ENCODE data around the gene CLPSL1. TPM values are rescaled to one million over a fixed set of nuclear protein-coding genes. Genes with fewer than 3 reads are reported as not detected.

Gene CLPSL1
- total RNA-seq, 1 experiment from 2014 or later = not detected

- DNase-seq (ENCODE audit: low read depth, low spot score) = no peak
- in situ Hi-C loops (cut with HindIII; ENCODE audit: low pct_unique_long_range_greater_than_20kb, low sequenced_read_pairs) = no loop called here
These were observed 6.7 kb downstream of the CLPSL1 start for GRCh38 chr6:35787266-35788218.

- no peak for DNase-seq (ENCODE audit: low read depth, low spot score)
- in situ Hi-C loops (cut with HindIII; ENCODE audit: low pct_unique_long_range_greater_than_20kb, low sequenced_read_pairs) = no loop called here
These were observed 7.7 kb downstream of the CLPSL1 start for GRCh38 chr6:35788423-35788982.

- in situ Hi-C loops (cut with HindIII; ENCODE audit: low pct_unique_long_range_greater_than_20kb, low sequenced_read_pairs) = no loop called here
These were observed 9.9 kb downstream of the CLPSL1 start for GRCh38 chr6:35790683-35791082.

GRCh38 chr6:35794536-35795452 is 14.0 kb downstream of the CLPSL1 start:
- in situ Hi-C loops (cut with HindIII; ENCODE audit: low pct_unique_long_range_greater_than_20kb, low sequenced_read_pairs) = no loop called here
- DNase-seq (ENCODE audit: low read depth, low spot score) = no peak

More at GRCh38 chr6:35790683-35791082, 9.9 kb downstream of the CLPSL1 start:
- peak; percentile 60 for DNase-seq (ENCODE audit: low read depth, low spot score)

- in situ Hi-C loops (cut with HindIII; ENCODE audit: low pct_unique_long_range_greater_than_20kb, low sequenced_read_pairs) = no loop called here
- no peak for DNase-seq (ENCODE audit: low read depth, low spot score)
These were observed 14.7 kb downstream of the CLPSL1 start for GRCh38 chr6:35795453-35796071.

- no peak for DNase-seq (ENCODE audit: low read depth, low spot score)
- in situ Hi-C loops (cut with HindIII; ENCODE audit: low pct_unique_long_range_greater_than_20kb, low sequenced_read_pairs) = no loop called here
These were observed 15.4 kb downstream of the CLPSL1 start for GRCh38 chr6:35796236-35796635.

- in situ Hi-C loops (cut with HindIII; ENCODE audit: low pct_unique_long_range_greater_than_20kb, low sequenced_read_pairs) = no loop called here
- no peak for DNase-seq (ENCODE audit: low read depth, low spot score)
These were observed 17.2 kb downstream of the CLPSL1 start for GRCh38 chr6:35797837-35798526.

- no peak for DNase-seq (ENCODE audit: low read depth, low spot score)
- in situ Hi-C loops (cut with HindIII; ENCODE audit: low pct_unique_long_range_greater_than_20kb, low sequenced_read_pairs) = no loop called here
These were observed 17.9 kb downstream of the CLPSL1 start for GRCh38 chr6:35798706-35799105.

GRCh38 chr6:35801148-35801547 is 20.3 kb downstream of the CLPSL1 start:
- no peak for DNase-seq (ENCODE audit: low read depth, low spot score)
- in situ Hi-C loops (cut with HindIII; ENCODE audit: low pct_unique_long_range_greater_than_20kb, low sequenced_read_pairs) = no loop called here

- in situ Hi-C loops (cut with HindIII; ENCODE audit: low pct_unique_long_range_greater_than_20kb, low sequenced_read_pairs) = no loop called here
These were observed 24.3 kb downstream of the CLPSL1 start, which contains the start of gene LHFPL5 for GRCh38 chr6:35804996-35805736. Gene LHFPL5, plus strand, starts transcription at chr6:35805352. Its CDS starts 319 bp downstream, at chr6:35805671.

GRCh38 chr6:35808688-35809087 is 27.9 kb downstream of the CLPSL1 start:
- DNase-seq (ENCODE audit: low read depth, low spot score) = no peak
- in situ Hi-C loops (cut with HindIII; ENCODE audit: low pct_unique_long_range_greater_than_20kb, low sequenced_read_pairs) = no loop called here

More at GRCh38 chr6:35804996-35805736, 24.3 kb downstream of the CLPSL1 start, which contains the start of gene LHFPL5:
- DNase-seq (ENCODE audit: low read depth, low spot score) = peak; percentile 30

- in situ Hi-C loops (cut with HindIII; ENCODE audit: low pct_unique_long_range_greater_than_20kb, low sequenced_read_pairs) = no loop called here
- no peak for DNase-seq (ENCODE audit: low read depth, low spot score)
These were observed 29.0 kb downstream of the CLPSL1 start for GRCh38 chr6:35809809-35810208.

GRCh38 chr6:35810971-35811698 is 30.3 kb downstream of the CLPSL1 start:
- no peak for DNase-seq (ENCODE audit: low read depth, low spot score)
- in situ Hi-C loops (cut with HindIII; ENCODE audit: low pct_unique_long_range_greater_than_20kb, low sequenced_read_pairs) = no loop called here

GRCh38 chr6:35811699-35811995 is 30.8 kb downstream of the CLPSL1 start:
- in situ Hi-C loops (cut with HindIII; ENCODE audit: low pct_unique_long_range_greater_than_20kb, low sequenced_read_pairs) = no loop called here

GRCh38 chr6:35817515-35817914 is 36.7 kb downstream of the CLPSL1 start:
- DNase-seq (ENCODE audit: low read depth, low spot score) = no peak
- in situ Hi-C loops (cut with HindIII; ENCODE audit: low pct_unique_long_range_greater_than_20kb, low sequenced_read_pairs) = no loop called here

More at GRCh38 chr6:35811699-35811995, 30.8 kb downstream of the CLPSL1 start:
- DNase-seq (ENCODE audit: low read depth, low spot score) = no peak

GRCh38 chr6:35823601-35824000 is 42.8 kb downstream of the CLPSL1 start:
- DNase-seq (ENCODE audit: low read depth, low spot score) = no peak
- in situ Hi-C loops (cut with HindIII; ENCODE audit: low pct_unique_long_range_greater_than_20kb, low sequenced_read_pairs) = no loop called here
